HL-60/S4 treated with phorbol 12-myristate 13-acetate at 8.2 ng/mL for 4 days and 3 days (cell line): ENCODE data around the gene LYPD8.

Experiments
- in situ Hi-C: fragments of 300-500 bp; cut with MboI; formaldehyde crosslinking; loops from 2 replicates; pipeline ENCODE4 v1.15.0; 2022; ENCODE audit warnings: low sequenced_read_pairs

The LYPD8 gene

DNA sequence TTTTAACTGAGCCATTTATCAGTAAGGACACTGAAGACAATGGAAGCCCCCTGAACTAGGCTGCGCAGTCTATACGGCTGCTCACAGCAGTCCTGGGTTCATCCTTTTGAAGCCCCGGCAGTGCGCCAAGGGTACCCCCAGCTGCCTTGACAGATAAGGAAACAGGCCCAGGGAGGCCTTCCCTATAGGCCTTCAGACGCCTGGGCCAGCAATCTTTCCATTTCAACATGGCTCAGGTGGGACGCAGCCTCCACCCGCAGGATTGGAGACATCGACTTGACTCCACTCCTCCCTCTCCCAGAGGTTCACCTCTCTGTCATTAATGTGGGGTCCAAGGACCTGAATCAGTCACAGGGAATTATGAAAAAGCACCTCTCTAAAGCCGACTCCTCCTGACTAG is 2.8 kb upstream of the LYPD8 start:
- in situ Hi-C loops, result no loop called here

DNA sequence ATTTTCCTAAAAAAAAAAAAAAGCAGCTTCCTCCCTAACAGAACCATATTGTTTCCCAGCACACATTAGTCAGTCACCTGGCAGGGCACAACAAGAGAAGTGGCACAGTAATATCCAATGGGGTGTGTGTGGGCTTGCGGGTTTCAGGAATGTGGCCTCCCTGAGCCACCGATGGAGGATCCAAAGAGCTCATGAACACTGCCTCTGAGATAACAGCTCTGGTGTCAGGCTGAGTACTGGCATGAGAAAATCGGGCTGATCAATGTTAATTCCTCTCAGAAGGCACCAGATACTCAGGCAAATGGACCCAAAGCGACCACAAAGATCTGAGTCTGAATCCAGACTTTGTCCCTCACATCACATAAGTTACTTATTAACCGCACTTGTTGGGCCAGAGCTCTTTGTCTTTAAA is 2.2 kb upstream of the LYPD8 start:
- in situ Hi-C loops, result no loop called here

DNA sequence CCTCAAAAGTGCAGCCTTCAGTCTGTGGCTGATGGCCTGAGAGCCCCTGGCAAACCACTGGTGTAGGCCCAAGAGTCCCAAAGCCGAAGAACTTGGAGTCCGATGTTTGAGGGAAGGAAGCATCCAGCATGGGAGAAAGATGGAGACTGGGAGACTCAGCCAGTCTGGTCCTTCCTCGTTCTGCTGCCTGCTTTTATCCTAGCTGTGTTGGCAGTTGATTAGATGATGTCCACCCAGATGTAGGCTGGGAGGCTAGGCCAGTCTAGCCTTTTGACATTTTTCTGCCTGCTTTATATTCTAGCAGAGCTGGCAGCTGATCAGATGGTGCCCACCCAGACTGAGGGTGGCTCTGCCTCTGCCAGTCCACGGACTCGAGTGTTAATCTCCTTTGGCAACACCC is 1.1 kb upstream of the LYPD8 start:
- in situ Hi-C loops, result no loop called here

DNA sequence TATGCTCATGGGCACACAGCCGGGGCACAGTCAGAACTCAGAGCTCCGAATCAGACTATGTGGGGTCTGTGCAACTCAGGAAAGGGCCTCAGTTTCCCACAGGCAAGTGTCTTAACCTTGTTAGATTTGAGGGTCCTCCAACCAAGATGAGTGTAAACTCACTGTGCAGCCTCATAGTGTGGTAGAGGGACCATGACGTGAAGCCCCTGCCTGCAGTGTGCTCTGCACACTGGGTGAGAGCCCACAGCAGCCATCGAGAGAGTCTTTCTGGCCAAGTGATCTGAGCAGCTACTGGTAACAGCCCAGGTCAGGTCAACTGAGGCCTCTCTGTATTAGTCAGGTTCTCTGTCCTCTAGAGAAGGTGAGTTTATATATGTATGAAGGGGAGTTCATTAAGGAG is 592 bp upstream of the LYPD8 start:
- in situ Hi-C loops, result no loop called here

DNA sequence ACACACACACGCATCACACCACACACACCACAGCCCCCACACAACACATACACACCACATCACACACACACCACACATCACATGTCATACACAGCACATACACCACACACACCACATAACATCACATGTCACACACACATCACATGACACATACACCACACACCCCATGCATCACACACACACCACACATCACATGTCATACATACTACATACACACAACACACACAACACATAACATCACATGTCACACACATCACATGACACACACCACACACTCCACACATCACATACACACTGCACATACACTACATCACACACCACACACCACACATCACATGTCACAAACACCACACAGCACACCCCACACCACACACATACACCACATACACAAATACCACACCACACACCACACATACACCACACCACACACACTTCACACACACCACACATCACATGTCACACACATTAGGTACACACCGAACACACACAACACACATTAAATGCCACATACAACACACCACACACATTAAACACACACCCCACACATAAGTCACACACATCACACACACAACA is 1.8 kb downstream of the LYPD8 start:
- in situ Hi-C loops, result no loop called here

DNA sequence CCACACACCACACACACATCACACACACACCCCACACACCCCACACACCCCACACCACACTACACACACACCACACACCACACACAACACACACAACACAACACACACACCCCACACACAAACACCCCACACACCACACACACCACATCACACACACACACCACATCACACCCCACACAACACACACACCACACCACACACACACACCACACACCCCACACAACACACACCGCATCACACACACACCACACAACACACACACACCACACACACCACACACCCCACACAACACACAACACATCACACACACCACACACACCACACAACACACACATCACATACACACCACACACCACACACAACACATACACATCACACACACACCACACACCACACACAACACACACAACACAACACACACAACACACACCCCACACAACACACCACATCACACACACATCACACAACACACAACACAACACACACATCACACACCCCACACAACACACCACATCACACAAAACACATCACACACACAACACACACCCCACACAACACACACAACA is 2.4 kb downstream of the LYPD8 start:
- in situ Hi-C loops, result no loop called here

DNA sequence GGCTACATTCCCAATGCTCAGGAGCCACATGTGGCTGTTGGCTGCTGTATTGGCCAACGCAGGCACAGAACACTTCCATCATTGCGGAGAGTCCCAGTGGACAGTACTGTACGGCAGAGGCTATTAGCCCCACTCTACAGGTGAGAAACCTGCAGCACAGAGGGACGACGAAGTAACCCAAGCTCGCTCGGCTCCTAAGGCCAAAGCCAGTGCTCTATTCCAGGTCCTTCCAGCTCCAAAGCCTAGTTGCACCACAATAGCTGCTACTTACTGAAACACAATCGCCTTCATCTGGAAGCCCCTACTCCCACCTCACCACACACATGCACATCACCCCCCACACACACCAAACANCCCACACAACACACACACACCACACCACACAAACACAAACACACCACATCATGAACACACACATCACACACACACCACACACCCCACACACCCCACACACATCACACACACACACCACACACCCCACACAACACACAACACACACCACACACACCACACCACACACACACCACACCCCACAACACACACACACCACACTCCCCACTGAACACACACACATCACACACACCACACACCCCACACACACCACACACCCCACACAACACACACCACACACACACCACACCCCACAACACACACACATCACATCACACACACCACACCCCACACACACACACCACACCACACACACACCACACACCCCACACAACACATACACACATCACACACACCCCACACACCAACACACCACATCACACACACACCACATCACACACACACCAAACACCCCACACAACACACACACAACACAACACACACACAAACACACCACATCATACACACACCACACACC is 3.2 kb downstream of the LYPD8 start:
- in situ Hi-C loops, result no loop called here

DNA sequence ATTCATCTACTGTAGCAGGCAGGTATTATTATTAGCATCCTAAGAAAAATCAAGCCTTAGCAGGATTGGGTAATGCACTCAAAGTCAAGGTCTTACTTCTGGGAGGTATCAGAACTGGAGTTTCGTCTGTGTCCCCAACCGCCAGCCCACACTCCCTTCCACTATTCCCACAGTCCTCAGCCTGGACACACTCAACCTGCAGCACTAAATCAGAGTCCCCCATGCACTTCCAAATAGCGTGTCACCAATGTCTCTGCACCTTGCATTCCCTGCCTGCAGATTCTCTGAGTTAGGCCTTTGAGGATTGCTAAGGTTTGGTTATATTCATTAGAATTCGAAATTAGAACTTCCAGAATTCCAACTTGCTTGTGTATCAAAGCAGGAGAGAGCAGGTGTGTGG is 3.9 kb downstream of the LYPD8 start:
- in situ Hi-C loops, result no loop called here

DNA sequence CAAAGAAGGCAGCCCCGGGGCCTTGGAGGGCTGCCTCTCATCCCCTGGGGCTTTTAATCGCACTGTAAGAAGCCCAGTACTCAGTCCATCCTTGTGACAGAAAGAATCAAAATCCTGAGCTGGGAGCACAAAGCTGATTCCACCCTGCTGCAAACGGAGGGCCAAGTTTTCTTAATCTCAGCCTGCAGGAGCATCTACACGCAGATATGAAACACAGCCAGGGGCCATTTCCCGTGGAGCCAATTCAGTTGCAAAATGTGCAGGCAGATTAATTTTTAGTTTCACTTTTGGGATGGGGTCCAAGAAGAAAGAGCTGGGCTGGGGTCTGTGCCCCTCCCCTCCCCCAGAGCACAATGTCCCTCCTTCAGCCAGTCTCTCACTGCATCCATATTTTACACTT is 4.4 kb downstream of the LYPD8 start:
- in situ Hi-C loops, result no loop called here

DNA sequence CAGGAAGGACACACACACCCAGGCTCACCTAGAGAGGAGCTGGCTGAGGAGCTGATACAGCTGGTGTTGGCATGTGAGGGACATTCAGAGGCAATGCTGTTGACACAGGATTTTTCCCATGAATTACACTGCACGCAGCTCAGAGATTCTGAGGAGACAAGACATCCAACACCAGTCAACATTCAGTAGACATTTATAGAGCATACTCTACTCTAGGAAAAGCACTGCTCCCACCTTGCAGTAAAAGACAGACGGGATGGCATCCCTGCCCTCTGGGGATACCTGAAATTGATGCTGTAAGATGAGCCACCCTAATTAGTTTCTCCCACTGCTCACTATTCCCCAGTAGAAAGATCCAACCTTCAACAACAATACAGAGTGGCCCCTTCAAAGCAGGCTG is 5.1 kb downstream of the LYPD8 start:
- in situ Hi-C loops, result no loop called here

DNA sequence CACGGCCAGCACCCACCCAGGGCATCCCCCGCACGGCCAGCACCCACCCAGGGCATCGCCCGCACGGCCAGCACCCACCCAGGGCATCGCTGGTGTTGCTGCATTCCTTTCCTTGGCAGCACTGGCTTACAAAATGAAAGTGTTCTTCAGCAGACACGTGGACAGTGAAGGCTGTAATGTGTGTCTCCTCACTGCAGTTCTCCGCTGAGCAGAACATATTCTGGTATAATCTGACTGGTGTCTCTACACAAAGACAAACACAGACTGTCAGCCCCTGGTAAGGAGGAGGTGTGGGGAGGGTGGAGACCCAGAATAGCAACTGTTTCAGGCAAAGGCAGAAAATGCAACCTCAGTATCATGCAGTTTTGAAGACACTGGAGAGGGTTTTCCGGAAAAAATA is 7.3 kb downstream of the LYPD8 start:
- in situ Hi-C loops, result no loop called here

DNA sequence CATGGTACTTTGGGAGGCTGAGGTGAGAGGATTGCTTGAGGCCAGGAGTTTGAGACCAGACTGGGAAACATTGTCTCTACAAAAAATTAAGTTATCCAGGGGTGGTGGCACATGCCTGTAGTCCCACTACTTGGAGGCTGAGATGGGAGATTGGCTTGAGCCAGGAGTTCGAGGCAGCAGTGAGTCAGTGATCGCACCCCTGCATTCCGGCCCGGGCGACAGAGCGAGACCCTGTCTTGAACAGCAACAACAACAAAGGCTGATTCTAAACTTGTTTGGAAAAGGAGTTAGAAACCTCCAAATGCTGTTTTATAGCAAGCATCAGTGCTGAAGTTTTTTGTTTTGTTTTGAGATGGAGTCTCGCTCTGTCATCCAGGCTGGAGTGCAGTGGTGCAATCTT is 14.7 kb downstream of the LYPD8 start:
- in situ Hi-C loops, result no loop called here

DNA sequence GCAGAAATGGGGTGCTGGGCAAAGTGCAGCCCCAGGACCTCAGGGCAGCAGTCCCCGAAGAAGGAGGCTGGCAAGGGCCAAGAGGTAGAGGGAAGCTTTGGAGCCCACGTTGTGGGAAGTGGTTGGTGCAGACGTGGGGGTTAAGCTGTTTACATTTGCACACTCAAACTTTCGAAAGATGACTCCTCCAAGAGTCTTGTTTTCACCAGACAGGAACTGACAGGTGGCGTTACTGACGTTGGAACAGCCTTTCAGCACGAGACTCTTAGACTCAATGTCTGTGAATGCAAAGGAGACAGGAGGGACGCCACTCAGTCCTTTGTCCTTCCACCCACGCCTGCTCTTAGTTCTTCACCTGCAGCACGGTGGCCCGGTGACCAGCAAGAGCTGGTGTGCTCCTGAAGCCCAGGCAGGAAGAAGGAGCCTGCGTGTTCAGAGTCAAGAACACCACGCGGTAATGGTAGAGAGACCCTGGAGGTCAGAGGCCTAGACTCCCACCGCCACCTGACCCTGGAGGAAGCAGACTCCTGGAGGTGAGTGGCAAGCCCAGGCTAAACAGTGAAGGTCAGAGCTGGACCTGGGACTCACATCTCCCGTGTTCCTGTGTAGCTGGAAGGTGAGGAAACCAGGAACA is 15.9 kb downstream of the LYPD8 start:
- in situ Hi-C loops, result no loop called here

DNA sequence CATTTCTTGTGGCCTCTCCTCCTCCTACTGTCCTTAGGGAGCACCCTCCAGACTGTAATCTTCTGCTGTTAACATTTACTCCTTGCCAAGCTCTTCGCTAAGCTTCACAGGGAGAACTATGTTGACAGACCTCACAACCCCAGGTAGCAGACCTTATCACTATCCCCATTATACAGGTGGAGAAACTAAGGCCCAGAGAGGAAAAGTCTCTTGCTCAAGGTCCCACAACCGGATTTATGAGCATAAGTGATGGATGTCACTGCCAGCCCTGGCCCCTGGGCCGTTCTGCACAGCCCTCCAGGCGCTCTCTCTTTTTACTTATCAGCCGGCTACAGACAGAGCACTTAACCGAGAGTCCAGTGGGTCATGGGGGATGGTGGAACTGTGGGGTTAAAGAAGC is 18.1 kb downstream of the LYPD8 start:
- in situ Hi-C loops, result no loop called here

DNA sequence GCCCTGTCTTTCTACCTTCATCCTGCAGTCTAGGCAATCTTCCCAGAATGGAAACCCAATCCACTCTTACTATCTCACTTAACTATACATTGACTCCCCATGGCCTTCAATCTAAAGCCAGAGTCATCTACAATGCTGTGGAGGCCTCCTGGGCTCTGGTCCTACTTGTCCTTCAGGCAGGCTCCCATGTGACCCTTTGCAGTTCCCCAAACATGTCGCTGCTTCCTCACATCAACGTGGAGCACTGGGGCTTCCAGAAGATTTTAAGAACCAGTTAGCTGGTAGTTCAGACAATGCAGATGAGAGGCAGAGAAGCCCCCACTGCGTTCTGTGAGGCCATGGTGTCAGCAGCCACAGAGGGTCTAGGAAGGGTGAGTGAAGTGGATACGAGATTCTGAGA is 18.6 kb downstream of the LYPD8 start:
- in situ Hi-C loops, result no loop called here

DNA sequence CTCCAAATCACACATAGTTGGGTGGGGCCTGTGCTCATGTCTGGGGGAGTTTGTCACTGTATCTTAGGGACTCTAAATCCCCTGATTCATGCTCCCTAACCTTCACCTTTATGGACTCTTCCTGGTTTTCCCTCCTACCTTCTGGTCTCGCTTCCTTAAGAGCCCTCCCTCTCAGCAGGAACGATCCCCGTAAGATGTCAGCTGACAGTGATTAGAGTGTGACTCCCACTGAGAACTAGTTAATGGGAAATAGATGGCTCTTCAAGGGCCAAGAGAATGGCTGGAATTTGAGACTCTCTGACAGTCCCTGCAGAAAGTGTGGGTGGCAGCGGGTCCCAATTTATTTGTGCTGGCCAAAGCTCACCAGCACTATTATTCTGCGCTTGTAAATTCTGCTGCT is 22.0 kb downstream of the LYPD8 start:
- in situ Hi-C loops, result no loop called here

DNA sequence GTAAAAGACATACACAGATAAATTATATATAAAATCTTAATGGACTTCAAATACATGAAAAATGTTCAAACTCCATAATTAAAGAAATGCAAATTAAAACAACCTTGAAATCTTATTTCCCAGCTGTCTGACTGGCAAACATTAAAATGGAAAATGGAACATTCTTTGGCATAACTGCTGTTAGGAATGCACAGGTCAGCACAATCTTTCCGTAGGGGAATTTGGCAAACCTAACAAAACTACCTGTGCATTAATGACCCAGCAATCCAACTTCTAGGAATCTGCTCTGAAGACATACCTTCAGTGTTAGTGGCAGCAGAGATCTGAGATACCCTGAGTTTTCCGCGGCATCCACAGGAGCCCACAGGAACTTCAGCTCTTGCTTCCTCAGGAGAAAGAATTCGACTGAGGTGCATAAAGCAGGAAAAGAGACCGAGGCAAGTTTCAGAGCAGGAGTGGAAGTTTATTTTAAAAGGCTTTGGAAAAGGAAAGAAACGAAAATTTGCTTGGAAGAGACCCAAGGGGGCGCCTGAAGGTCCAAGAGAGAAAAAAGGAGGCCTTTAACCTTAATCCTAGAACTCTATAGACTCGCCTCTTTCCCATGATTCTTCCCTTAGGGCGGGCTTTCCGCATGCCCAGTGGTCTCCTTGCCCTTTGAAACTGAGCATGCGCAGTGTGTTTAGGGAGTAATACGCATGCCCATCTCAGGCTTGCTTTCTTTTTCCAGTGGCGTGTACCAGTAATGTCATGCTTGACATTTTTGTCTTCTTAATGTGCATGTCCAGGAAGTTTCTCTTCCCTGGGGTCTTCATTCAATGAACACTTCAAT is 24.8 kb downstream of the LYPD8 start:
- in situ Hi-C loops, result no loop called here

DNA sequence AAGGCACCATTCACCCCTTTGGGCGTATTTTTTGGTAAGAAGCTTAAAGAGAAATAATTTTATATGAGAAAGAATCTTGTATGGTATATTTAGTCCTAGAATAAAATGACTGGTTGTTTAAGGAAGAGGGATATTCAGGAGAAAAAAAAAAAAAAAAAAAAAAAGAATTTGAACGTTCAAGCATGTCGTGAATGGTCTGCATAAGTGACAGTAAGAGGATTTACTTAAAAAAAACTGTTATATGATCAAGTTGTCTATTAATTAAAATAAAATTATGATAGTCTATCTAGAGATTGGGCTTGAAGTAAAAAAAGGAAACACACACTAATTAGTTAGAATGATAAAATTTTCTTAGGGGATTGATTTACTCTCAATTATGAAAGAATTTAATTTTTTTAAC is 41.3 kb downstream of the LYPD8 start:
- in situ Hi-C loops, result no loop called here

DNA sequence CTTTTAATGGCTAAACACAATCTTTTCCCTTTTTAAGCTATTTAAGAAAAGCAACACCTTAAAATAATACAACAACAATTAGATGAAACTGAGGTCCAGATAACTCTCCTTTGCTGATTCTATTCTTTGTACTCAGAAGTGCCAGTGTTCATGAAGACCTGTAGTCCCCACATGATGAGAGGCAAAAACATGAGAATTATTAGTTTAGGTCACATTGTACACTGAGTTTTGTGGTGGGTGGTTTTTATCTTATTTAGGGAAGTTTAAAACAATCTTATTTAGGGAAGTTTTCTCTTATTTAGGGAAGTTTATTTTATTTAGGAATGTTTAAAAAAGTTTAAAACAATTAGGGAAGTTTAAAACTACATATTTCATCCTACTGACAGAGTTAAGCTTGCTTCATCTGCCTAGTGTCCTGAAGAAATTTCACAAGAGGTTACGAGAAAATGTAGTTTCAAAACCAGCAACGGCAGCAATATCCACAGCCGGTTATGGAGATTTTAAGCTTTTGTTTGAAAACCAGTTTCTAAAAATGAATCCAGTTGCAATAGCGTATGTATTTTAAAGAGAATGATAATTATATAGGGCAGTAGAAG is 45.2 kb downstream of the LYPD8 start:
- in situ Hi-C loops, result no loop called here

DNA sequence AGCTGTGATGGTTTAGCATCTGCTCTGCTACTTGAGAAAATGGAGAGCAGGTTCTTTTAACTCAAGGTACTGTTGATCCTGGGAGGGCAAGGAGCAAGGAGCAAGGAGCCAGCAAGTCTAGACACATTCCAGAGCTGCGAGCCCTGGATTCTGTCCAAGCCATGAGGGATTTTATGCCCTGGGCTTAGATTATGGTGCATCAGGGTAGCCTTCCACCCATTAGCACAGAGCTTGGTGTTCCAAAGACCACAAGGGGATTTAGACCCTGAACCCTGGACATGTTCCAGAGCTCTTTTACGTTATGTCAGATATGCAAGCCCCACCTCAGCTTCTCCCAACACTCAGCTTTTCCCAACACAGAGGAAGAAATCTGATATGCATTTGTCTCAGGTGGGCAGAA is 51.0 kb downstream of the LYPD8 start:
- in situ Hi-C loops, result no loop called here

DNA sequence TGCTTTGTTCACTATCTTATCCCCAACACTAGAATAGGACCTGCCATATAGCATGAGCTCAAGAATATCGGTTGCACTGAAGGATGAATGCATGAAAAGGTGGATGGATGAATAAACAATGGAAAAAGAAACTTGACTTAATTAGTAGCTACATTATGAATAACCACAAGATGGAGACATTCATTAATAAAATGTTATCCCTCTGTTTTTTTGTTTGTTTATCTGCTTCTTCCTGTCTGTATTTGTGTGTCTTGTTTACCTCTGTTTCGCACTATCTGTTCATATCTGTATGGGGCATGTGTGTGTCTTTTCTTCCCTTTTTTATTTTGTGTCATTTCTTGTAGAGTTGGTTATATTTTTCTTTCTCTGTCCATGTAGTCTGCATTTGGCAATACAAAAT is 51.9 kb downstream of the LYPD8 start:
- in situ Hi-C loops, result no loop called here
